AG08396 (cell line): ENCODE data around the gene ZSWIM5.
"Not testable (repeated sequence)": the region's sequence is repeated elsewhere in the genome, so short reads cannot be mapped to it uniquely, and the experiment has no call there.

Experiments
- DNase-seq: peaks from one replicate; pipeline ENCODE4 v3.0.0; 2012; ENCODE audit warnings: low spot score, mixed read lengths

ZSWIM5 gene

GRCh38 chr1:45093334-45093733, 113.1 kb downstream of the ZSWIM5 start:
- DNase-seq = no peak

GRCh38 chr1:45089711-45090110, 116.7 kb downstream of the ZSWIM5 start:
- DNase-seq = no peak

- DNase-seq = no peak
Measured at GRCh38 chr1:45084562-45084961, 121.8 kb downstream of the ZSWIM5 start.

GRCh38 chr1:45079533-45079932, 126.9 kb downstream of the ZSWIM5 start:
- no peak for DNase-seq

DNA sequence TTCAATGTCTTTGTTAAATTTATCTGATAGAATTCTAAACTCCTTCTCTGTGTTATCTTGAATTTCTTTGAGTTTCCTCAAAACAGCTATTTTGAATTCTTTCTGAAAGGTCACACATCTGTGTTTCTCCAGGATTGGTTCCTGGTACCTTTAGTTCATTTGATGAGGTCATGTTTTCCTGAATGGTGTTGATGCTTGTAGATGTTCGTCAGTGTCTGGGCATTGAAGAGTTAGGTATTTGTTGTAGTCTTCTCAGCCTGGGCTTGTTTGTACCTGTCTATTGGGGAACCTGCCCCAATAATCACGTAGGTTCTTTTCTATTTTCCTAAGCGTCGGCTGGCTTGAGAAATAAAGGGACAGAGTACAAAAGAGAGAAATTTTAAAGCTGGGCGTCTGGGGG, 129.4 kb downstream of the ZSWIM5 start:
- not testable (repeated sequence) for DNase-seq

GRCh38 chr1:45071567-45071966, 134.8 kb downstream of the ZSWIM5 start:
- DNase-seq = no peak

DNA sequence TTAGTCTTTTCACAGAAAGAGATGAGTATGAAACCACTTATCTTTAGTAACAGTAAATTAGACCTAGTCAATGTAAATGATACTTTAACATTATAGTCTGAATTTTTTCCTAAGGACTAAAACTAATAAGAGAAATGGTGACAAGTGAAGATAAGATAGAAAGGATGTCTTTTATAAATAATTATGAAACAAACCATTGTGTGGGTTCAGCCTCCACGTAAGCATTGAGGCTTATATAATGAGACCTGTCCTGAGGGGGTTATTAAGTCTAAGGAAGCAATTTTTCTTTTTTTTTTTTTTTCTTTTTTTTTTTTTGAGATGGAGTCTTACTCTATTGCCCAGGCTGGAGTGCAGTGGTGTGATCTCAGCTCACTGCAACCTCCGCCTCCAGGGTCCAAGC, 138.6 kb downstream of the ZSWIM5 start:
- no peak for DNase-seq

GRCh38 chr1:45065083-45065482, 141.3 kb downstream of the ZSWIM5 start:
- DNase-seq = no peak

DNA sequence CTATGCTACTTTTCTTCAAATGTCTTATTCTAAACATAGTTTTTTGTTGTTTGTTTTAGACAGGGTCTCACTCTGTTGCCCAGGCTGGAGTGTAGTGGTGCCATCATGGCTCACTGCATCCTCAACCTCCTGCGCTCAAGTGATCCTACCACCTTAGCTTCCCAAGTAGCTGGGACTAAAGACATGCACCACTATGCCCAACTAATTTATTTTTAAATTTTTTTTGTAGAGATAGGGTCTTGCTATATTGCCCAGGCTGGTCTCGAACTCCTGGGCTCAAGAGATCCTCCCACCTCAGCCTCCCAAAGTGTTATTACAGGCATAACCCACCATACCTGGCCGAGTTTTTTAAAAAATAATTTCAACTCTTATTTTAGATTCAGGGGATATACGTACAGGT, 143.9 kb downstream of the ZSWIM5 start:
- not testable (repeated sequence) for DNase-seq

DNA sequence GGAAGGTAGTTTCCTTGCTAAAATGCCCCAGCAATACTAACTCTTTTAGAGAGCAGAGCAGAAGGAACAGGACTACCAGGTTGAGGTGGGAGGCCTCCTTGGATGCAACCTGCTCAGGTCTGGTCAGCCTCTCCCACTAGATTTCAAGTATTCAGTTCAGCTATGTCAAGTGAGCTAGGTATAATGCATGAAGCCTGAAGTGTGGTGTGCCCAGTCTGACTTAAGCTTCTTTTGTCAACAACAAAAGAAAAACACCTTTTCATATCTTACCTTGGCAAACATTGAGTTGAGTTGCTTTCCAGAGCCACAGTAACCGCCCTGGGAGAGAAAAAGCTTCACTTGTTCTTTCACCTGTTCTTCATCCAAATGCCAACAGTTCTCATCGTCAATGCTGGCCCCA, 146.6 kb downstream of the ZSWIM5 start:
- DNase-seq = no peak

GRCh38 chr1:45057542-45057941, 148.9 kb downstream of the ZSWIM5 start:
- no peak for DNase-seq

GRCh38 chr1:45051005-45051772, 155.2 kb downstream of the ZSWIM5 start:
- no peak for DNase-seq

GRCh38 chr1:45047032-45047431, 159.4 kb downstream of the ZSWIM5 start:
- no peak for DNase-seq

DNA sequence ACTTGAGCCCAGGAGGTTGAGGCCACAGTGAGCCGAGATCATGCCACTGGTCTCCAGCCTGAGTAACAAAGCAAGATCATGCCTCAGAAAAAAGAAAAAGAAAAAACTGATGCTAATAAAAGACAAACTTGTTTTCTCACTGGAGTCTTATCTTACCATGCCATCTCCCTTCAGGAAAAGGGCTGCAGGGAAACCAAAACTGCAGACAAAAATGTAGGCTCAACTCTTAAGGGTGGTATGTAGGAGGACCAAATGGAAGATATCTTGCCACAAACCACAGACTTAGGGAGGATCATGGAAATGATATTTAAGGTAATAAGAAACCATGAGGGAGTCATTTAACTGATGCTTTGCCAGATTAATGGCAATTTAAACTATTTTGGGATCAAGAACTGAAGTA, 161.5 kb downstream of the ZSWIM5 start:
- DNase-seq = no peak

DNA sequence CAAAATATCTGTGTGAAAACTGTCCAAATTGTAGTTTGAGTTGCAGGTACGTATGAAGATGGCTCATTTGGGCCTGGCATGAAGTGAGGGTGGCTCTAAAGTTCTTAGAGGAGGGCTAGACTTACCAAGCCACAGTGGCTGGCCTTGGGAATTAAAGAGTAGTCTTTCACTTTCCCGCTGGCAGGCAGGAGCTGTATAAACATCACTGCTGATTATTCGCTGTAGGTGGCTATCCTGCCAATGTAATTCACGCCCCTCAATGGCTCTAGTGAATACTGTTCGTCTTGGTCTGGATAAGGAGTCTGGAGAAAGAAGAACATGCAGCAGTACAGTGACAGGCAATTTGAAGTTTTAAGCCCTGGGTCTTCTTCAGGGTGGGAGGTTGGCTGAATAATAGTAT, 163.3 kb downstream of the ZSWIM5 start:
- no peak for DNase-seq

GRCh38 chr1:45040297-45040696, 166.1 kb downstream of the ZSWIM5 start:
- no peak for DNase-seq

DNA sequence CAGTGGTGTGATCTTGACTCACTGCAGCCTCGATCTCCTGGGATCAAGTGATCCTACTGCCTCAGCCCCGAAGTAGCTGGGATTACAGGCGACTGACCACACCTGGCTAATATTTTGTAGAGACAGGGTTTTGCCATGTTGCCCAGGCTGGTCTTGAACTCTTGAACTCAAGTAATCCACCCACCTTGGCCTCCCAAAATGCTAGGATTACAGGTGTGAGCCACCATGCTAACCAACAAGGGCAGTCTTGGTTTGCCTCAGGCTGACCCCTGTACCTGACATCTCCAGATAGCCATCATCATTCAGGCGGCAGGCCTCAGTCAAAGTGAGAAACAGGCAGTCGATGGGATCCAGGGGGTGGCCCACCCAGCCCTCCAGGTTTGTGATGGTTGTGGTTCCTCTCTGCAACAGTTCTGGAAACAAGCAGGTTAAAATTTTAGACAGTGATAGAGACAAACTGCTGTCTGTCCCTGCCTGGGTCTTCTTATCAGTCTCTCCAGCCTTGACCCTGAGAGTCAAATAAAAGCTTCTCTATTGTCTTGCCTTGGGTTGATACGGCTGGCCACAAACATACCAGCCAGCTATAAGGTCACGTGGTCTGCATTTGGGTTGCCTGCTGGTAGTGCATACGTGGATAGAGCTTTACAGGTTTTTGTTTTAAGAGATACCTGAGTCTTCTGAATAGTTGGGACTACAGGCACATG, 167.6 kb downstream of the ZSWIM5 start:
- no peak for DNase-seq

DNA sequence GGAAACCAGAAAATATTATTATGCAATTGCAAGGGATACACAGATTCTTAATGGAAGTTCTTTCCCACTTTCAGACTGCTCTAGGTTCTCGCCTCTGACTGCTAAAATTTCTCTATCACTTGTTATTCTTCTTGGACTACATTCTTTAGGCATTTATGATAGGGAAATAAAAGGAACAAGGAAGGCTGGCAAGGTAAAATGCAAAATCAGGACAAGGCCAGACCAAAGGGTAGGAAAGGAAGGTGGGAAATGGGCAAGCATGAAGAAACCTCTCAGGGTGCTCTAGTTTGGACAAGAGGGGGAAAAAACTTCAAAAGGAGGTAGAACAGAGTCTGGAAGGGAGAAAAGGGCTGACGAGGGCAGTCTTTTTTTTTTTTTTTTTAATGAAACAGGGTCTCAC, 168.2 kb downstream of the ZSWIM5 start:
- no peak for DNase-seq

- DNase-seq = no peak
Measured at GRCh38 chr1:45037456-45037855, 168.9 kb downstream of the ZSWIM5 start.

- no peak for DNase-seq
Measured at GRCh38 chr1:45035631-45036301, 170.6 kb downstream of the ZSWIM5 start.

DNA sequence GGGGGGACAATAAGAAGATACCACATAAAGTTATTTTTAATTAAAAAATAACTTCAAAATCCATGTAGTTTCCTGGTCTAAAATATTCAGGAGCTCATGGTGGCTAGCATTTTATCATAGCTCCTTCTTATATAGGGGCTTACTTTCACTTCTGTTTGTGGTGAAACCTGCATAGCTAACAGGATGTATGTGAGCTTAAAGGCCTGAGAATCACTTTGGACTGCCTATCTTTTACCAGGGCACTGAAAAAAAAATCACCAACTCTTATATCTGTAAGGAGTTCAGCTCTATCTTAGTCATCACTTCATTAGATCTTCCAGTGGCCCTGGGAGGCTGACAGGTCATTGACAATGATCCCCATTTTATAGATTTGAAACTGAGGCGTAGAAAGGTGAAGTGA, 173.0 kb downstream of the ZSWIM5 start:
- DNase-seq = no peak

GRCh38 chr1:45032837-45033236, 173.6 kb downstream of the ZSWIM5 start:
- DNase-seq = no peak

- no peak for DNase-seq
Measured at GRCh38 chr1:45026446-45026845, 180.0 kb downstream of the ZSWIM5 start.
